ENCODE measurements around the gene TEX44.
"Not testable (repeated sequence)": the region's sequence is repeated elsewhere in the genome, so short reads cannot be mapped to it uniquely, and the experiment has no call there.

TEX44 gene

GRCh38 chr2:231592636-231593145 lies at the start of gene TEX44:
TEX44 (plus strand) TSS chr2:231592864; CDS start chr2:231592952, 88 bp downstream.
- DNase-seq: no peak

DNA sequence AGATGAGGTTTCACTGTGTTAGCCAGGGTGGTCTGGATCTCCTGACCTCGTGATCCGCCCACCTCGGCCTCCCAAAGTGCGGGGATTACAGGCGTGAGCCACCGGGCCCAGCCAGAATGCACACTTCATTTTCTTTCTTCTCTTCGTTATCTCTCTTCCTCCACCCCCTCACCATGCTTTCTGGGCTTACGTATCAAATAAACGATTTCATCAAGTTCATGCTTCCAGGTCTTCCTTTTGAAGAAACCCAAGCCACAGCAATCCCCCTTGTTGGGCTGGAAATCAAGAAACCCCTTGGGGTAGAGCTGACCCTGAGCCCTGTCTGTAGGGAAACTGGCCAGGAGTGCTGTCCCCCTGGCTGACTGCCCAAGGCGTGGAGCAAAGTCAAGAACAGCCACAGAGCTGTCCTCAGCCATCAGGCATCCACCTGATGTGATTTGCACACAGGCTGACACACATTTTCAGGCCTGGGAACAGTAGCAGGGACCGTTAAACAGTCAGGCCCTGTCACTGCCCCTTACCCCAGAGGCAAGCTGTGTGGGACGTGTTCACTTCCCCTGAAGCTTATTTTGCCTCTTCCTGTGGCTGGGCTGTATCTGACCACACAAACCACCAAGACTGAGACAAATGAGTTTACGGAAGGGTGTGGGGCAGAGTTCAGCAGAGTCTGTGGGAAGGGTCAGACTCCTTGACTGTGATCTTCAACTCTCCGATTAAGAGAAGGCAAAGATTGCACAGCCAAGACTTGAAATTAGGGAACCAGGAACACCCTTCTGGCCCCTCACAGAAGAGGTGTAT lies 47.4 kb upstream of the TEX44 start:
- DNase-seq: no peak

- DNase-seq: no peak
Measured at GRCh38 chr2:231546014-231546715, 46.5 kb upstream of the TEX44 start.

DNA sequence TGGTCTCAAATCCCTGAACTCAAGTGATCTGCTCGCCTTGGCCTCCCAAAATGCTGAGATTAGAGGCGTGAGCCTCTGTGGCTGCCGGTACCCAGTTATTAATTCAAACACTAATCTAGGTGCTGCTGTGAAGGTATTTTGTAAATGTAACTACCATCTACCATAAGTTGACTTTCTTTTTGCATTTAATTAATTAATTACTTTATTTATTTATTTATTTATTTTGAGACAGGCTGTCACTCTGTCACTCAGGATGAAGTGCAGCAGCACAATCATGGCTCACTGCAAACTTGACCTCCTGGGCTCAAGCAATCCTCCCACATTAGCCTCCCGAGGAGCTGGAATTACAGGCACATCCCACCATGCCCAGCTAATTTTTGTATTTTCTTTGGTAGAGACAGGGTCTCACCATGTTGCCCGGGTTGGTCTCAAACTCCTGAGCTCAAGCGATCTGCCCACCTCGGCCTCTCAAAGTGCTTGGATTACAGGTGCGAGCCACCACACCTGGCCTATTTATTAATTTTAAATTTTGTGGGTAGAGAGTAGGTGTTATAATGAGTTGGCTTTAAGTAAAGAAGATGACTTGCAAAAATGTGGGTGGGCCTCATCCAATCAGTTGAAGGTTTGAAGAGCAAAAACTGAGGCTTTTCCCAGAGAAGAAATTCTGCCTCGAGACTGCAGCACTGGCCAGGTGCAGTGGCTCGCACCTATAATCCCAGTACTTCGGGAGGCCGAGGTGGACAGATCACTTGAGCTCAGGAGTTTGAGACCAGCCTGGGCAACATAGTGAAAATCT lies 45.2 kb upstream of the TEX44 start:
- no peak for DNase-seq

GRCh38 chr2:231548752-231549151 lies 43.9 kb upstream of the TEX44 start:
- no peak for DNase-seq

- DNase-seq: no peak
Measured at GRCh38 chr2:231549446-231550239, 43.0 kb upstream of the TEX44 start.

GRCh38 chr2:231552752-231553151 lies 39.9 kb upstream of the TEX44 start:
- DNase-seq: no peak

DNA sequence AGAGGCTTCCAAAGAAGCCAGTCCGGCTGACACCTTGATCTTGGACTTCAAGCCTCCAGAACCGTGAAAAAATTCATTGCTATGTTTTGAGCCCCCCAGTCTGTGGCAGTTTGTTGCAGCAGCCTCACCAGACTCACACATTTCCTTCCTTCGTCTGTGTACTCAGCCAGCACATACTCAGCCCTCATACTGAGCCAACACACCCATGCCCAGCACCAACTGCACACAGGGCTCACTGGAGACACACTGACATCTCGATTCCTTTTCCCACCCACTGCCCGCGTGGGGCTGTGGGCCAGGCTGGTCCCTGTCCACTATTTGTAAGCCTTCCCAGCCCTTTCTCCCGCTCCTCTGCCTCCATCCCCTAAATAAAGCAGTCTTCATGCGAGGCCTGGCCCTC lies 38.3 kb upstream of the TEX44 start:
- no peak for DNase-seq

GRCh38 chr2:231554748-231555545 lies 37.7 kb upstream of the TEX44 start:
- DNase-seq: no peak

DNA sequence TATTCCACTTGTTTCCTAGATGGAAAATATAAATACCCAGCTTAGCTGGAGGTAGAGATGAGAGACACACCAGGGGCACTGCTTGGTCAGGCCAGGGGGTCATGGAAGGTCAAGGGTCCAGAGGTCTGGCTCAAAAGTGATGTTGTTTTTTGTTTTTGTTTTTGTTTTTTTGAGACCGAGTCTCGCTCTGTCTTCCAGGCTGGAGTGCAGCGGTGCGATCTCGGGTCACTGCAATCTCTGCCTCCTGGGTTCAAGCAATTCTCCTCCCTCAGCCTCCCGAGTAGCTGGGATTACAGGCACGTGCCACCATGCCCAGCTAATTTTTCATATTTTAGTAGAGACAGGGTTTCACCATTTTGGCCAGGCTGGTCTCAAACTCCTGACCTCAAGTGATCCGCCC lies 36.2 kb upstream of the TEX44 start:
- not testable (repeated sequence) for DNase-seq

- no peak for DNase-seq
Measured at GRCh38 chr2:231556981-231557380, 35.7 kb upstream of the TEX44 start.

- DNase-seq: no peak
Measured at GRCh38 chr2:231557571-231558217, 35.0 kb upstream of the TEX44 start.

GRCh38 chr2:231563378-231563961 lies 29.2 kb upstream of the TEX44 start:
- DNase-seq: no peak

GRCh38 chr2:231565887-231566594 lies 26.6 kb upstream of the TEX44 start:
- no peak for DNase-seq

DNA sequence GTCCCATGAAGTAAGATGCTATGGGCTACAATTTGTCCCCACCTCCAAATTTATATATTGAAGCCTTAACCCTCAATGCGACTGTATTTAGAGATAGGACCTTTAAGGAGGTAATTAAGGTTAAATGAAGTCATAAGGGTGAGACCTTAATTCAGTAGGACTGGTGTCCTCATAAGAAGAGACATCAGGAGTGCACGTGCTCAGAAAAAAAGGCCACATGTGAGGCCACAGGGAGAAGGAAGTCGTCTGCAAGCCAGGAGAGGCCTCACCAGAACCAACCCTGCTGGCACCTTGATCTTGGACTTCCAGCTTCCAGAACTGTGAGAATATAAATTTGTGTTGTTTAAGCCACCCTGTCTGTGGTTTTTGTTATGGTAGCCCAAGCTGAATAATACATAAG lies 25.5 kb upstream of the TEX44 start:
- DNase-seq: no peak

GRCh38 chr2:231568098-231568784 lies 24.4 kb upstream of the TEX44 start:
- DNase-seq: no peak

GRCh38 chr2:231568785-231569435 lies 23.8 kb upstream of the TEX44 start:
- no peak for DNase-seq

GRCh38 chr2:231570915-231571314 lies 21.7 kb upstream of the TEX44 start:
- not testable (repeated sequence) for DNase-seq

Data from cortex of kidney (tissue), 1 donor.